ENCODE measurements around the gene ARHGAP29.

Gene ARHGAP29

GRCh38 chr1:94143809-94144176, 93.6 kb downstream of the ARHGAP29 start:
- H3K4me3 ChIP-seq (ENCODE audit: low read depth, low read length) = no peak overlapping the region
- no peak for TF ChIP-seq CTCF (IDR thresholded peaks at IDR 0.05; ENCODE audit: insufficient read depth, low read depth, low read length, missing control alignments)
- no peak for DNase-seq (ENCODE audit: low read depth)

GRCh38 chr1:94143173-94143808, 94.1 kb downstream of the ARHGAP29 start:
- TF ChIP-seq CTCF (IDR thresholded peaks at IDR 0.05; ENCODE audit: insufficient read depth, low read depth, low read length, missing control alignments) = no peak
- no peak for DNase-seq (ENCODE audit: low read depth)
- H3K4me3 ChIP-seq (ENCODE audit: low read depth, low read length) = no peak overlapping the region

- no peak for DNase-seq (ENCODE audit: low read depth)
- H3K4me3 ChIP-seq (ENCODE audit: low read depth, low read length) = no peak overlapping the region
Observed at GRCh38 chr1:94142583-94142982, 94.8 kb downstream of the ARHGAP29 start.

GRCh38 chr1:94142022-94142421, 95.4 kb downstream of the ARHGAP29 start:
- no peak overlapping the region for H3K4me3 ChIP-seq (ENCODE audit: low read depth, low read length)
- no peak for DNase-seq (ENCODE audit: low read depth)
- TF ChIP-seq CTCF (IDR thresholded peaks at IDR 0.05; ENCODE audit: insufficient read depth, low read depth, low read length, missing control alignments) = no peak

More at GRCh38 chr1:94142583-94142982, 94.8 kb downstream of the ARHGAP29 start:
- no peak for TF ChIP-seq CTCF (IDR thresholded peaks at IDR 0.05; ENCODE audit: insufficient read depth, low read depth, low read length, missing control alignments)

- no peak overlapping the region for H3K4me3 ChIP-seq (ENCODE audit: low read depth, low read length)
- DNase-seq (ENCODE audit: low read depth) = no peak
- TF ChIP-seq CTCF (IDR thresholded peaks at IDR 0.05; ENCODE audit: insufficient read depth, low read depth, low read length, missing control alignments) = no peak
Observed at GRCh38 chr1:94132111-94132510, 105.3 kb downstream of the ARHGAP29 start.

GRCh38 chr1:94130851-94131595, 106.4 kb downstream of the ARHGAP29 start:
- no peak for TF ChIP-seq CTCF (IDR thresholded peaks at IDR 0.05; ENCODE audit: insufficient read depth, low read depth, low read length, missing control alignments)
- no peak for DNase-seq (ENCODE audit: low read depth)
- H3K4me3 ChIP-seq (ENCODE audit: low read depth, low read length) = no peak overlapping the region
